Stimulated activated naive CD4-positive, alpha-beta T cell treated with Interleukin-2 at 50 U/mL for 16 hours (primary cell): ENCODE measurements around the gene PLA1A.
A peak's percentile ranks its signal among the peaks of the same experiment; 100 is the strongest.

Experiments used
- DNase-seq: peaks from one replicate; lab custom pipeline; 2025; lab: John Stamatoyannopoulos, UW

PLA1A gene

GRCh38 chr3:119608405-119609000 is 10.8 kb downstream of the PLA1A start:
- no peak for DNase-seq

GRCh38 chr3:119609301-119609700 is 11.6 kb downstream of the PLA1A start:
- DNase-seq = no peak

- DNase-seq = no peak
Measured at GRCh38 chr3:119611664-119612063, 14.0 kb downstream of the PLA1A start.

GRCh38 chr3:119613201-119613600 is 15.5 kb downstream of the PLA1A start:
- no peak for DNase-seq

- DNase-seq = no peak
Measured at GRCh38 chr3:119613872-119614271, 16.2 kb downstream of the PLA1A start.

GRCh38 chr3:119616056-119616455 is 18.4 kb downstream of the PLA1A start:
- no peak for DNase-seq

GRCh38 chr3:119619094-119619493 is 21.4 kb downstream of the PLA1A start:
- DNase-seq = no peak

GRCh38 chr3:119620899-119621298 is 23.2 kb downstream of the PLA1A start:
- no peak for DNase-seq

- no peak for DNase-seq
Measured at GRCh38 chr3:119624002-119624720, 26.5 kb downstream of the PLA1A start.

- no peak for DNase-seq
Measured at GRCh38 chr3:119625451-119626153, 27.9 kb downstream of the PLA1A start.

- DNase-seq = no peak
Measured at GRCh38 chr3:119626196-119626595, 28.5 kb downstream of the PLA1A start.

GRCh38 chr3:119627461-119627860 is 29.8 kb downstream of the PLA1A start:
- no peak for DNase-seq

- DNase-seq = peak; percentile 52
Measured at GRCh38 chr3:119628390-119628789, 30.7 kb downstream of the PLA1A start.

GRCh38 chr3:119628816-119629445 is 31.2 kb downstream of the PLA1A start:
- DNase-seq = no peak

- DNase-seq = no peak
Measured at GRCh38 chr3:119630128-119630879, 32.6 kb downstream of the PLA1A start.

- no peak for DNase-seq
Measured at GRCh38 chr3:119630880-119631329, 33.2 kb downstream of the PLA1A start.

- DNase-seq = no peak
Measured at GRCh38 chr3:119631516-119631915, 33.8 kb downstream of the PLA1A start.

GRCh38 chr3:119632216-119632615 is 34.5 kb downstream of the PLA1A start:
- no peak for DNase-seq

GRCh38 chr3:119632829-119633228 is 35.1 kb downstream of the PLA1A start:
- no peak for DNase-seq

GRCh38 chr3:119635719-119636118 is 38.0 kb downstream of the PLA1A start:
- no peak for DNase-seq

- DNase-seq = no peak
Measured at GRCh38 chr3:119636249-119636648, 38.6 kb downstream of the PLA1A start.
